Activated CD4-positive, alpha-beta T cell treated with anti-CD3 and anti-CD28 coated beads for 1 hour (primary cell): Measurements from ENCODE around the gene SHISA6.

Experiments used
- DNase-seq: peaks from one replicate; pipeline ENCODE4 v3.0.0-alpha.2; 2020

Gene SHISA6

GRCh38 chr17:11547853-11548252 is 306.8 kb downstream of the SHISA6 start:
- DNase-seq = no peak

DNA sequence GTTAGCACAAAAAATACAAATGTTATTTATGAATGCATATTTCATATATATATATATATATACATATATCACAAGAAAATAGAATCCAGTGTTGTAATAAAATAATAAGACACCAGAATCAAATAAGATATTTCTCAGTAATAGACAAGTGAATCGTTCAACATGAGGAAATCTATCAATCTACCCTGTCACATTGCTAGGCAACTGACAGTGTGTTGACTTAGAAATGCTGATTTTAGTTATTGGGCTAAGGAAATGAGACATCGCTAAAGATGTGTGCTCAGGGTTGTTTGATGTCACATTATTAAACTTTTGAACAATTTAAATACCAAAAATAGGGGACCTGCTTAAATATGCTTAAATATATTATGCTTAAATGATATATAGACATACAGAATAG is 307.4 kb downstream of the SHISA6 start:
- DNase-seq = no peak

GRCh38 chr17:11550431-11550830 is 309.4 kb downstream of the SHISA6 start:
- no peak for DNase-seq

DNA sequence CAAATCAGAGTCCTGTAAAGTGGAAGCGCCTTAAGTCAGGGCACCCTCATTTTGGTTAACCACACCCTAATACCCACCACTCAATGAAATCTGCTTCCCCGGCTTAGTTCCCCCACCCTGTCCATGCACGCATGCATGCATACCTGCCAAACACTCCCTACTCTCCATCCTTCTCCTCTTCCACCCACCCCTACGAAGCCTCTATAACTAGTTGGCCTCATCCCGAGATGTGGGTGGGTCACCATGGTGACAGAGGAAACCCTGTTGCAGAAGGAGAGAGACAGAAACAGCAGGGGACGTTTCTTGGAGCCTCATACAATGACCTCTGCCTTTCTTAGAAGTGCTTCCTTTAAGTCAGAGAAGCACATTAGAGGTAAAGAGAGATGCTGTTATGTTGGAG is 310.4 kb downstream of the SHISA6 start:
- no peak for DNase-seq

DNA sequence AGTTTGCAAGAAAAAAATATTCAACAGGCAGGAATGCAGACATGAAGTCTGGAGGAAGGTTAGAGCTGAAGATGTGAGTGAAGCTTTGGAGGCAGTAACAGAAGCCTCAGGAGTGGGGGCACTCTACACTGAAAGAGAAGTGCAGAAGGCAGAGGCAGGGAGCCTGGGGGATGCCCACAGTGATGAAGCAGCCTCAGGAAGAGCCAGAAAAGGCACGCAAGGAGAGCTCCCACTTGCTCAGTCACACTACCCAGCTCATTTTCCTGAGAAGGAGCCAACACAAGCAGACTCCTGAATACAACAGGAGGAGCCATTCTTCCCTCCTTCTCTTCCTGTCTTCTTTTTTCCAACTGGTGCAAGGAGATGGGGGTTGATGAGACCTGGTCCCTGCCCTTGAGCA is 312.1 kb downstream of the SHISA6 start:
- no peak for DNase-seq

- DNase-seq = no peak
Observed at GRCh38 chr17:11554042-11554441, 313.0 kb downstream of the SHISA6 start.

GRCh38 chr17:11554542-11554941 is 313.5 kb downstream of the SHISA6 start:
- DNase-seq = no peak

- no peak for DNase-seq
Observed at GRCh38 chr17:11555530-11555929, 314.5 kb downstream of the SHISA6 start.

DNA sequence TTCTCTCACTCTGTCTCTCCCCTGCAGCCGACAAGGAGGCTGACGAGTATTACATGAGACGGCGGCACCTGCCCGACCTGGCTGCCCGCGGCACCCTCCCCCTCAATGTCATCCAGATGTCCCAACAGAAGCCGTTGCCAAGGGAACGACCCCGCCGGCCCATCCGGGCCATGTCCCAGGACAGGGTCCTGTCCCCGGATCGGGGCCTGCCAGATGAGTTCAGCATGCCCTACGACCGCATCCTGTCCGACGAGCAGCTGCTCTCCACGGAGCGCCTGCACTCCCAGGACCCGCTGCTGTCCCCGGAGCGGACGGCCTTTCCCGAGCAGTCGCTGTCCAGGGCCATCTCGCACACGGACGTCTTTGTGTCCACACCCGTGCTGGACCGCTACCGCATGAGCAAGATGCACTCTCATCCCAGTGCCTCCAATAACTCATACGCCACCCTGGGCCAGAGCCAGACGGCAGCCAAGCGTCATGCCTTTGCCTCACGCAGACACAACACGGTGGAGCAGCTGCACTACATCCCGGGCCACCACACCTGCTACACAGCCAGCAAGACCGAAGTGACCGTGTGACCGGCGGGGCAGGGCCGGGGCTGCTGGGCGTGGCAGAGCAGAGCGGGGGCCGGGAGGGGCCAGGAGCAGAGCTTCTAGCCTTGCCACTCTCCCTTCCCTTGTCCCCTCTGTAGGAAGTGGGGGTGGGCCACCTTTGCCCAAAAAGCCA is 316.9 kb downstream of the SHISA6 start:
- no peak for DNase-seq

DNA sequence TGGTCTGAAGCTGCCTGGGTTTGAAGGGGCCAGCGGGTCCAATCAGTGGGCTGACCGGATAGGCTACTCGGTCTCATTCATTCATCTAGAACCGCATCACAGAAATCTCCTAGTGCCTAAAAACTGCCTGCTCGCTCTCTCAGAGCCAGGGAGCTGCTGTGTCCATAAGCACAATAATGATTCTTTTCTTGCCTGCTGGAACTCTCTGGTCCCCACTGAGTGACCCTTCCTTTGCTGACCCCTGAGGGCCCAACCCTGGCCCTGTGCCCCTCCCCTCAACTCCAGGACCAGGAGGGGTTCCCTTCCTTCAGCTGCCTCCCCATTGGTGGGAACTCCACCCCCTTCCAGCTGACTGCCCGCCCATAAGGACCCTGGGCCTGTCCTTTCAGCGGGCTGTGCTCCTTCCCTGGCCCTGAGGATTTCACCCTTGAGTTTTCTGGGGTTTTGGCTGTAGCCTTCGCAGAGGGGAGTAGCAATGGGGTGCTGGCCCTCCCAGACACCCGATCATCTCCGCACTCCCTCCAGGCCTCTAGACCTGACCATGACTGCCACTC is 317.7 kb downstream of the SHISA6 start:
- no peak for DNase-seq

DNA sequence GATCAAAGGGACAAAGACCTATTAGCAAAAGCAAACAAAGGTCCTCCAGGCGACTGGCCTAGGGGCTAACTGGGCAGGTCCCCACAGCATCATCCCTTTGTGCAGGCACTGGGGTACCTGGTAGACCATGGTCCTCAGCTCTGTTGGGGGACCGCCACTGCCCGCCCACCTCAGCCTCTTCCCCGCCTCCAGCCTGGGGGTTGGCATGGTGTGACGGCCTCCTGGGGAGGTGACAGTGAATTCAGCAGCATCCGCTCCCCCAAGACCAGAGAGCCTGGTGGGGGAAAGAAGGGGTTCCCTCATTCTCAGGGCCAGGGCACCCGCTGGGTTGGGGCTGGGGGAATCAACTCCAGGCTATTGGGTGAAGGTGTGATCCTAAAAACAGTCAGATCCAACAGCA is 318.6 kb downstream of the SHISA6 start:
- DNase-seq = no peak

DNA sequence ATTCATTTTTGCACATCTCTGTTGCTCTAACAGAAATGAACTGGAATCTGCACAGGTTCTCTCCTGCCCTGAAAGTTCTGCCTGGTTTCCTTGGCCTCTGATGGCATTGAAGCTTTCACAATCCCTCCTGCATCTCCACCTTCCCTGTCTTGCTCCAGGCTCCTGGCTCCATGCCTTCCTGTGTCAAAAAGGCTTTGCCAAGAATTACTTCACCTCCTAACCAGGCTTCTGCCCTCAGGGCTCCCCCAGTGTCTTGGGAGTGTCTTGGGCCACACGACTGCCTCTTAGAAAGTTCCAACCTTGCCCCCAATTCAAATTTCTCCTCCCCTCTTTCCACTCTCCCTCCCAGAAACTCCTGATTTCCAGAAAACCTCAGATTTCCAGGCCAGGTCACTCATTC is 320.3 kb downstream of the SHISA6 start:
- DNase-seq = no peak

DNA sequence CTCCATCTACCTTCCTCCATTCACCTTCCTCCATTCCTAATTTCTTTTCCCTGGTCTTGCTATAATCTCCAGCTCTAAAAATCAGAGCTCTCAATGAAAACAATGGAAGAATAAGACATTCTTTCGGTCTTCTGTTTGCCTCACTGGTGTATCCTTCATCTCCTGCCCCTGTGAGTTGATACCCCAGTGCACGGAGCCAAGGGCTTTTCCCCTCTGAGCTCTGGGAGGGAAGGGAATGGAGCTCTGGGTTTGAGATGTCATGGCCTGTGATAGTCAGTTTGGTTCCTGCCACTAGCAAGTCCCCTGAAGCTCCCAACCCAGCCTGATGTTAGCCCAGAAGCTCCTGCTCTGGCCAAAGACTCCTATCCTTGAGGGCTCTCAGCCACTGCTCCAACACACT is 320.7 kb downstream of the SHISA6 start:
- DNase-seq = no peak

- no peak for DNase-seq
Observed at GRCh38 chr17:11564589-11565380, 323.8 kb downstream of the SHISA6 start.

GRCh38 chr17:11565591-11565990 is 324.6 kb downstream of the SHISA6 start:
- DNase-seq = no peak

DNA sequence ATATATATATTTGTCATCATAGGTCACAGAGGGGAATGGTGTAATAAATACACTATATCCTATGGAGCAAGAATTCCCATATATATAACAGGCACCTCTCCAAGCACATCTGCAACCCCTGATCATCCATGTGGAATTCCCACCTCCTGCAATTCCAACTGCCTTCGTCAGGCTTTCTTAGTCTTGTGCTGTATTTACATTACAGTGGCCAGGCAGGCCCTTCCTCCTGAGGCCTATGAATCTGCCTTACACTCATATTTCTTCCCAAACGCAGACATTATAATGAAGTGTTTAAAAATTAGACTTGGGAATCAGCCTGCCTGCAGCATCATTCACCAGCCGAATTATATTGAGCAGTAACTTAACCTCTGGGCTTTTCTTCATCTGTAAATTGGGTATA is 338.0 kb downstream of the SHISA6 start:
- DNase-seq = no peak

- DNase-seq = no peak
Observed at GRCh38 chr17:11580677-11581076, 339.7 kb downstream of the SHISA6 start.

DNA sequence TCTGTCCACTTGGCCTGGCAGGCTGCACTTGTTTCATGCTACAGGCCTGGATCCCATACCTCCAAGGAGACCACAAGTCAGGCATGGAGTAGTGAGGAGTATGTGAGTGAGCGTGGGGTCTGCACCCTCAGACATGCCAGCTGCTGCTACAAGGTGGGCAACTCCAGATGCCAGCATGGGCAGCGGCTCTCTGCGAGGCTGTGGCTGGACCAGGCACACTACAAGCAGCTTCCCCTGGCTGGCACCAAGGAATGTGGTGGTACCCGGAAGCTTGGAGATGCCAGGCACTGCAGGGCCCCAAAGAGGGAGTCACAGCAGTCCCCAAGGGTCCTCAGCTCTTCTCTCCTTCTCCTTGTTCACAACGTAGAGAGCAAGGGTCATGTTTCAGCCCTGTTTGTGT is 341.2 kb downstream of the SHISA6 start:
- no peak for DNase-seq

DNA sequence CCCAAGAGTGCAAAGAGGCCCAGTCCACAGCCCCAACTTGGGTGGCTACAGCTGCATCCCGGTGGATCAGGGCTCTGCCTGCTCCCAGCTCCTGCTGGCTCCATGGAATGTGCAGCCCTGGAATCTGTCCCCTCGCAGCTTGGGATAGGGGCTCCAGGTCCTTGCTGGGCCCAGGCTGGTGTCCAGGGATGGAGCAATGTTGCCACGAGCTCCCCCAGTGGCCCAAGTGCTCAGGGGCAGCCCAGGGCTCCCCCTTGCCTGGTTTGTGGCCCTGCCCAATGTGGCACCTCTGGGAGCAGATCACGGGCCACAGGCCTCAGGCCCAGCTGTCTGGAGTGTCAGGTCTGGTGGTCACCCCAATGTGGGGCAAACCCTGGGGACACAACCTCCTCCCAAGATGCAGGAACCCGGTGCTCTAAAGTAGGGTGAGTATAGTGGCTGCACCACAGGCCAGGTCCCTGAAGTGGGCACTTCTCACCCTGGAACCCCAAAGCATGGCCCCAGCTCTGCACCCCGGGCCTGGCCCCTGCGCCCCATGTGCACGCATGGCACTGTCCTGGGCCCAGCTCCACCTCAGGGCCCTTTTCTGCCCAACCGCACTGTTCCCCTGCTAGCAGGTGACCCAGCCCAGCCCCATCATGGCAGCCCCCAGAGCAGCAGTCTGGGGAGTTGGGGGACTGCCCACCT is 342.4 kb downstream of the SHISA6 start:
- no peak for DNase-seq

GRCh38 chr17:11589716-11590115 is 348.7 kb downstream of the SHISA6 start:
- no peak for DNase-seq

DNA sequence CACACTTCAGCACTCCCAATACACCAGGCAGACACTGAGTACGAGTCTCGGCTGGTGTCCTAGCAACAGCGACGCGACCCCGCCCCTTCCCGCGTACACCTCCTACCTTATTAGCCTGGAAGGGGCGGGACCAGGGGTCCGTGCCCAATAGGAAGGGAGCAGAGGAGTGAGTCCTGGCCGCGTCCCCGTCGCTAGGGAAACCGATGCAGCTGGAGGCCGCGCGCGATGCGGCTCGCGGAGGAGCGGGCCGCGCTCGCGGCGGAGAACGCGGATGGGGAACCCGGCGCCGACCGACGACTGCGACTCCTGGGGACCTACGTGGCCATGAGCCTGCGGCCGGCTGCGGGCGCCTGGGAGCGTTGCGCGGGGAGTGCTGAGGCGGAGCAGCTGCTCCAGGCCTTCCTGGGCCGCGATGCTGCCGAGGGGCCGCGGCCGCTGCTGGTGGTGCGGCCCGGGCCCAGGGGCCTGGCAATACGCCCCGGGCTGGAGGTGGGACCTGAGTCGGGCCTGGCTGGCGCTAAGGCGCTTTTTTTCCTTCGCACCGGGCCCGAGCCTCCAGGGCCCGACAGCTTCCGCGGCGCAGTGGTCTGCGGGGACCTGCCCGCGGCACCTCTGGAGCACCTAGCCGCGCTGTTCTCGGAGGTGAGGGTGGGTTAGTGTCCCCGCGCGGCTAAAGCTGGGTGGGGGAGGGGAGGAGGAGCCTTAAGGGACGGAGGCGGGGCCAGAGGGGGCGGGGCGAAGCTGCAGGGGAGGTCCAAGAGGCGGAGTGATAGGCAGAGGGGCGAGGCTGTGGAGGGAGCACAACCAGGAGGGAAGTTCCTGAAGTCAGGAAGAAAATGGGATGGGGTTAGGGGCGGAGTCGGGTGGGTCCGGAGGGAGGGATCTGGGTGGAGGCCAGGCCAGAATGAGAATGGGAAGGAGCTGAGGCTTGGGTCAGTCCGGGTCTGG is 357.5 kb downstream of the SHISA6 start, which contains the start of gene DNAH9:
Gene DNAH9, plus strand, starts transcription at position 197 of the 948 bp plus-strand sequence. Its CDS starts 29 bp downstream, at position 226.
- DNase-seq = no peak

DNA sequence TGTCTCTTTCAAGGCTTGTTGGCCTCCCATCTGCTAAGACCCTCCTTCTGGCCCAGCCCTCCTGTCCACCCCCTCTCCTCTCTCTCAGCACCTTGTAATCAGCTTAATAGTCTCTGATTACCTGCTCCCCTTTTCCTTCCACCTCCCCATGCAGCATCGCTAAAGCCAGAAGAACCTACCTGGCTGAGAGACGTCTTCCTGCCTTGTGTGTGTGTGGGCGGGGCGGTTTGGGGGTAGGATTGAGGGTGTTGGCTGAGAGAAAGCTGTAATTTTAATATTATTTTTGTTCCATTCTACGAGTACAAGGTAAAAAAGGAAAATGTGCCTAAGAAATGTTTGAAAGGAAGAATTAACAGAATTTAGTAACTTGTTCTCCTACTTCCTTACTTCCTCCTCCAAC is 360.6 kb downstream of the SHISA6 start:
- DNase-seq = no peak
